Neural progenitor cell (in vitro differentiated cells): Measurements from ENCODE around the gene SCAMP3. TPM values are rescaled to one million over a fixed set of nuclear protein-coding genes. Genes with fewer than 3 reads are reported as not detected.

Experiments
- DNase-seq: peaks from one replicate; pipeline ENCODE4 v3.0.0-alpha.2; 2016; ENCODE audit warnings: low spot score
- H2AFZ ChIP-seq: fragments of 200-600 bp; sonication (generic); replicated peaks from 2 replicates; pipeline ENCODE4 v1.6.1; 2016; ENCODE audit warnings: antibody characterized with exemption
- H3F3A ChIP-seq: fragments of 200-600 bp; sonication (generic); 2 replicates; pipeline ENCODE4 v1.6.1; 2016; ENCODE audit warnings: antibody characterized with exemption, low read depth
- H3K27ac ChIP-seq: fragments of 200-600 bp; sonication (generic); 2 replicates; pipeline ENCODE4 v1.5.1; 2016; ENCODE audit warnings: mild to moderate bottlenecking
- H3K27me3 ChIP-seq: fragments of 200-600 bp; sonication (generic); 2 replicates; pipeline ENCODE4 v1.6.1; 2016; ENCODE audit warnings: mild to moderate bottlenecking, moderate library complexity
- H3K36me3 ChIP-seq: fragments of 200-600 bp; sonication (generic); 2 replicates; pipeline ENCODE4 v1.5.1; 2016
- H3K4me1 ChIP-seq: fragments of 200-600 bp; sonication (generic); 2 replicates; pipeline ENCODE4 v1.6.1; 2016; ENCODE audit warnings: mixed run types
- H3K4me2 ChIP-seq: fragments of 200-600 bp; sonication (generic); 2 replicates; pipeline ENCODE4 v1.6.1; 2016
- H3K4me3 ChIP-seq: fragments of 200-600 bp; sonication (generic); 2 replicates; pipeline ENCODE4 v1.5.1; 2016
- H3K79me2 ChIP-seq: fragments of 200-600 bp; sonication (generic); 2 replicates; pipeline ENCODE4 v1.6.1; 2016; ENCODE audit warnings: low read depth
- H3K9ac ChIP-seq: fragments of 200-600 bp; sonication (generic); 2 replicates; pipeline ENCODE4 v1.6.1; 2016
- H3K9me3 ChIP-seq: fragments of 200-600 bp; sonication (generic); 2 replicates; pipeline ENCODE4 v1.5.1; 2016; ENCODE audit warnings: low read depth
- H4K20me1 ChIP-seq: fragments of 200-600 bp; sonication (generic); 2 replicates; pipeline ENCODE4 v1.6.1; 2016; ENCODE audit warnings: low read depth
- H3K27ac Mint-ChIP-seq: 3 replicates; pipeline ENCODE4 v1.8.0; 2021; ENCODE audit warnings: mixed read lengths
- H3K27me3 Mint-ChIP-seq: 2 replicates; pipeline ENCODE4 v1.8.0; 2022; ENCODE audit warnings: low read depth, mild to moderate bottlenecking, inconsistent platforms, moderate library complexity, mixed read lengths; ENCODE audit not compliant: insufficient read depth
- H3K36me3 Mint-ChIP-seq: 3 replicates; pipeline ENCODE4 v1.8.0; 2021; ENCODE audit warnings: mixed read lengths
- H3K4me1 Mint-ChIP-seq: 3 replicates; pipeline ENCODE4 v1.8.0; 2021; ENCODE audit warnings: mixed read lengths
- H3K4me3 Mint-ChIP-seq: 3 replicates; pipeline ENCODE4 v1.8.0; 2021; ENCODE audit warnings: mild to moderate bottlenecking, moderate library complexity, mixed read lengths
- H3K9me3 Mint-ChIP-seq: 3 replicates; pipeline ENCODE4 v1.8.0; 2020; ENCODE audit warnings: mixed read lengths
- CTCF ChIP-seq: fragments of 200-600 bp; sonication (generic); IDR thresholded peaks from 2 replicates; pipeline ENCODE4 v1.5.1; 2017; ENCODE audit warnings: antibody characterized with exemption, mild to moderate bottlenecking
- EZH2 ChIP-seq: fragments of 200-600 bp; sonication (generic); IDR thresholded peaks from 2 replicates; pipeline ENCODE4 v1.6.1; 2017; ENCODE audit warnings: antibody characterized with exemption, mild to moderate bottlenecking, moderate library complexity
- EZH2phosphoT487 ChIP-seq: fragments of 200-600 bp; sonication (generic); IDR thresholded peaks from 2 replicates; pipeline ENCODE4 v1.6.1; 2017; ENCODE audit warnings: antibody characterized with exemption
- total RNA-seq: library from RNA; depleted of rRNA; stranded (reverse); fragments of >200 nt; gene quantifications from 2 replicates; pipeline ENCODE4 v1.2.3, GENCODE V29; 2015; ENCODE audit warnings: low replicate concordance

Gene SCAMP3
- total RNA-seq = 21.8 and 44.8 TPM in 2 replicates

GRCh38 chr1:155261852-155262673 lies at the start of gene SCAMP3:
Gene SCAMP3, minus strand, starts transcription at chr1:155262360. Its CDS starts 209 bp downstream, at chr1:155262151.
- peaks cover 31% of the 10 kb centered on the region for H3K36me3 Mint-ChIP-seq
- peaks cover 22% of the 10 kb centered on the region for H3K4me1 Mint-ChIP-seq
- H3K4me3 Mint-ChIP-seq = peak within 1 kb of the TSS; percentile 97
- Histone ChIP-seq H3K4me2 (peak within 1 kb of the TSS; percentile 81), H3K4me1 (peaks cover 6% of the 10 kb centered on the region), H3K79me2 (peaks cover 19% of the 10 kb centered on the region), H3K4me3 (peak within 1 kb of the TSS; percentile 62), H4K20me1 (no peaks in the 10 kb centered on the region), H3K36me3 (peaks cover 6% of the 10 kb centered on the region), H3K27me3 (no peaks in the 10 kb centered on the region), H3K27ac (peak within 1 kb of the TSS; percentile 62), H2AFZ (no peak within 1 kb of the TSS), H3K9me3 (no peaks in the 10 kb centered on the region), H3K9ac (peak within 1 kb of the TSS; percentile 58), H3F3A (peaks cover 57% of the 10 kb centered on the region)
- H3K27ac Mint-ChIP-seq = peak within 1 kb of the TSS; percentile 96
- TF ChIP-seq CTCF (no peak), EZH2 (no peak), EZH2phosphoT487 (no peak)
- no peaks in the 10 kb centered on the region for H3K9me3 Mint-ChIP-seq
- DNase-seq = peak; percentile 97
- H3K27me3 Mint-ChIP-seq = peaks cover 13% of the 10 kb centered on the region

GRCh38 chr1:155309423-155310021 lies 47.4 kb upstream of the SCAMP3 start:
- peak; percentile 43 for DNase-seq
- H3K4me3 ChIP-seq = peak overlapping the region; percentile 87
- H3K9me3 ChIP-seq = no peaks in the 10 kb centered on the region
- no peaks in the 10 kb centered on the region for H3K36me3 ChIP-seq
- H3K4me1 Mint-ChIP-seq = peaks cover 52% of the 10 kb centered on the region
- peaks cover 23% of the 10 kb centered on the region for H3K36me3 Mint-ChIP-seq
- peaks cover 43% of the 10 kb centered on the region for H4K20me1 ChIP-seq
- peaks cover 22% of the 10 kb centered on the region for H3F3A ChIP-seq
- peak overlapping the region; percentile 93 for H3K4me2 ChIP-seq
- no peaks in the 10 kb centered on the region for H3K27me3 ChIP-seq
- H3K27me3 Mint-ChIP-seq = peaks cover 12% of the 10 kb centered on the region
- H3K27ac Mint-ChIP-seq = peak overlapping the region; percentile 98
- H3K27ac ChIP-seq = peak overlapping the region; percentile 78
- H3K9me3 Mint-ChIP-seq = no peaks in the 10 kb centered on the region
- H3K4me1 ChIP-seq = peaks cover 14% of the 10 kb centered on the region
- H2AFZ ChIP-seq = no peak overlapping the region
- H3K4me3 Mint-ChIP-seq = peak overlapping the region; percentile 99
- TF ChIP-seq EZH2 = no peak
- no peak for TF ChIP-seq CTCF
- no peak for TF ChIP-seq EZH2phosphoT487
- peak overlapping the region; percentile 93 for H3K9ac ChIP-seq
- H3K79me2 ChIP-seq = peaks cover 43% of the 10 kb centered on the region

GRCh38 chr1:155308493-155309422 lies 46.6 kb upstream of the SCAMP3 start, which contains the start of gene FDPS:
Gene FDPS, plus strand, starts transcription at chr1:155308866. Its CDS starts 924 bp downstream, at chr1:155309790.
- H3K36me3 Mint-ChIP-seq = peaks cover 23% of the 10 kb centered on the region
- H3K4me1 Mint-ChIP-seq = peaks cover 52% of the 10 kb centered on the region
- DNase-seq = peak; percentile 98
- H3K4me3 Mint-ChIP-seq = peak within 1 kb of the TSS; percentile 99
- Histone ChIP-seq H3K79me2 (peaks cover 43% of the 10 kb centered on the region), H3K27ac (peak within 1 kb of the TSS; percentile 97), H2AFZ (peak within 1 kb of the TSS; percentile 61), H3K9ac (peak within 1 kb of the TSS; percentile 93), H3K4me1 (peaks cover 14% of the 10 kb centered on the region), H3K27me3 (no peaks in the 10 kb centered on the region), H3K4me2 (peak within 1 kb of the TSS; percentile 93), H3K36me3 (no peaks in the 10 kb centered on the region), H3K4me3 (peak within 1 kb of the TSS; percentile 87), H4K20me1 (peaks cover 36% of the 10 kb centered on the region), H3F3A (peaks cover 22% of the 10 kb centered on the region), H3K9me3 (no peaks in the 10 kb centered on the region)
- H3K9me3 Mint-ChIP-seq = no peaks in the 10 kb centered on the region
- TF ChIP-seq EZH2phosphoT487 (no peak), CTCF (no peak), EZH2 (no peak)
- H3K27me3 Mint-ChIP-seq = peaks cover 12% of the 10 kb centered on the region
- H3K27ac Mint-ChIP-seq = peak within 1 kb of the TSS; percentile 98
